B cell (primary cell): ENCODE data around the gene GCFC2. TPM values are rescaled to one million over a fixed set of nuclear protein-coding genes. Genes with fewer than 3 reads are reported as not detected.

ENCODE experiments used
- ATAC-seq: fragments of 200-7000 bp; cut with Tn5 transposase; one replicate; pipeline ENCODE4 v1.10.0; 2021; ENCODE audit warnings: low read depth, mild to moderate bottlenecking, moderate number of reproducible peaks, moderate library complexity
- CTCF ChIA-PET: fragments of 350-600 bp; sonication (Branson Sonifier 250); formaldehyde crosslinking; loops from one replicate; lab custom pipeline; 2021; ENCODE audit warnings: antibody characterized with exemption, inconsistent platforms; lab: Charles Lee
- POLR2A ChIA-PET: fragments of 350-600 bp; sonication (Branson Sonifier 250); formaldehyde crosslinking; loops from one replicate; lab custom pipeline; 2021; ENCODE audit warnings: antibody characterized with exemption; lab: Charles Lee
- DNase-seq: peaks from one replicate; pipeline ENCODE4 v3.0.0; 2013
- H2AFZ ChIP-seq: 2 replicates; pipeline ENCODE4 v1.6.1; 2012; ENCODE audit warnings: mild to moderate bottlenecking, low read depth, low read length; ENCODE audit not compliant: insufficient read depth, poor library complexity, severe bottlenecking
- H3K27ac ChIP-seq, 2 donors: 1 replicate in 1 of 2; 2 replicates in 1 of 2; pipeline ENCODE4 v1.5.1; 2012 to 2013; ENCODE audit warnings: low read length in 2 of 2, mild to moderate bottlenecking in 2 of 2, moderate library complexity in 1 of 2
- H3K27me3 ChIP-seq, 4 experiments: fragments of 200-600 bp in 1 of 4; sonication (generic) in 1 of 4; replicated peaks in 1 of 4; 1 replicate in 2 of 4; 2 replicates in 2 of 4; pipeline versions ENCODE4 v1.6.1 to v1.7.0; 2013 to 2016; ENCODE audit warnings: low read length in 3 of 4, mild to moderate bottlenecking in 2 of 4, mixed read lengths in 1 of 4, moderate library complexity in 1 of 4; ENCODE audit not compliant: insufficient read depth in 4 of 4, control insufficient read depth in 3 of 4; ENCODE audit errors: control extremely low read depth in 1 of 4
- H3K36me3 ChIP-seq, 2 experiments: replicated peaks in 1 of 2; 1 replicate in 1 of 2; 2 replicates in 1 of 2; pipeline versions ENCODE4 v1.6.1 to v1.7.1; 2013; ENCODE audit warnings: low read length in 1 of 2; ENCODE audit not compliant: insufficient read depth in 2 of 2, control insufficient read depth in 1 of 2; ENCODE audit errors: control extremely low read depth in 1 of 2, extremely low read depth in 1 of 2
- H3K4me1 ChIP-seq, 2 donors: fragments of 200-600 bp in 1 of 2; sonication (generic) in 1 of 2; 1 replicate in 1 of 2; 2 replicates in 1 of 2; pipeline versions ENCODE4 v1.5.1 to v1.6.1; 2013 to 2017; ENCODE audit warnings: low read length in 2 of 2; ENCODE audit not compliant: control insufficient read depth in 2 of 2, insufficient read depth in 2 of 2
- H3K4me2 ChIP-seq: replicated peaks from 2 replicates; pipeline ENCODE3; 2012; ENCODE audit warnings: mild to moderate bottlenecking, low read depth, low read length; ENCODE audit not compliant: poor library complexity, severe bottlenecking
- H3K4me3 ChIP-seq, 5 experiments: fragments of 200-600 bp in 1 of 5; sonication (generic) in 1 of 5; 1 replicate in 3 of 5; 2 replicates in 2 of 5; pipeline versions ENCODE4 v1.5.1 to v1.7.0; 2011 to 2016; ENCODE audit warnings: low read length in 4 of 5, mild to moderate bottlenecking in 4 of 5, low read depth in 2 of 5, control low read depth in 1 of 5, moderate library complexity in 1 of 5; ENCODE audit not compliant: insufficient read depth in 1 of 5; ENCODE audit errors: control extremely low read depth in 1 of 5, extremely low read depth in 1 of 5
- H3K79me2 ChIP-seq: fragments of 200-600 bp; sonication (generic); one replicate; pipeline ENCODE4 v1.6.0; 2016; ENCODE audit warnings: low read length; ENCODE audit not compliant: control insufficient read depth, insufficient read depth
- H3K9ac ChIP-seq: fragments of 200-600 bp; sonication (generic); 2 replicates; pipeline ENCODE4 v1.6.1; 2017; ENCODE audit warnings: mild to moderate bottlenecking, low read length, moderate library complexity
- H3K9me3 ChIP-seq, 3 donors: one replicate each; pipeline versions ENCODE4 v1.6.1 to v1.7.1; 2013; ENCODE audit warnings: low read length in 2 of 3; ENCODE audit not compliant: control insufficient read depth in 2 of 3, insufficient read depth in 1 of 3; ENCODE audit errors: control extremely low read depth in 1 of 3
- H4K20me1 ChIP-seq: 2 replicates; pipeline ENCODE4 v1.6.0; 2012; ENCODE audit warnings: mild to moderate bottlenecking, low read length; ENCODE audit not compliant: insufficient read depth, control insufficient read depth, poor library complexity, severe bottlenecking
- H3K27ac Mint-ChIP-seq: one replicate; pipeline ENCODE4 v1.8.0; 2021; ENCODE audit warnings: mixed read lengths
- H3K27me3 Mint-ChIP-seq: one replicate; pipeline ENCODE4 v1.8.0; 2021; ENCODE audit warnings: mixed read lengths
- H3K4me1 Mint-ChIP-seq: one replicate; pipeline ENCODE4 v1.8.0; 2021; ENCODE audit warnings: mixed read lengths
- H3K4me3 Mint-ChIP-seq: one replicate; pipeline ENCODE4 v1.8.0; 2021; ENCODE audit warnings: mixed read lengths
- H3K9me3 Mint-ChIP-seq: one replicate; pipeline ENCODE4 v1.8.0; 2022; ENCODE audit warnings: mixed read lengths; ENCODE audit not compliant: insufficient read depth
- EZH2 ChIP-seq: IDR thresholded peaks from 2 replicates; pipeline ENCODE4 v1.6.1; 2012; ENCODE audit warnings: borderline replicate concordance, low read depth, mild to moderate bottlenecking, moderate library complexity, low read length; ENCODE audit not compliant: insufficient read depth, poor library complexity, severe bottlenecking
- WGBS: methylation state at CpG from one replicate; pipeline ENCODE4 v1.1.5; 2013; ENCODE audit warnings: missing lambda C conversion rate; ENCODE audit not compliant: insufficient coverage; 5-methylcytosine and 5-hydroxymethylcytosine counted together
- intact Hi-C: fragments of 100-400 bp; cut with micrococcal nuclease; formaldehyde crosslinking; loops from one replicate; pipeline ENCODE4 v1.10.0; 2022
- polyA plus RNA-seq: library from polyadenylated mRNA; depleted of rRNA; stranded (reverse); fragments of >200 nt; gene quantifications from 2 replicates; pipeline ENCODE4 v1.2.3, GENCODE V29; 2012
- total RNA-seq, 2 donors: library from RNA; stranded (reverse); fragments of 120-200 nt in 1 of 2; gene quantifications; 1 replicate in 1 of 2; 2 replicates in 1 of 2; pipeline versions ENCODE4 v1.2.3 to v1.2.4, GENCODE V29; 2013 to 2022
- TF ChIP-seq, protein P1 (sequence below): fragments of 200-600 bp; IDR thresholded peaks from one replicate; pipeline ENCODE4 v1.8.0; 2022; ENCODE audit warnings: antibody characterized with exemption, mild to moderate bottlenecking

GCFC2 gene
- total and polyA plus RNA-seq, 2 donors (not counting 1 experiment from before 2014, with no cell fraction given): 11.9 to 20.4 TPM

DNA sequence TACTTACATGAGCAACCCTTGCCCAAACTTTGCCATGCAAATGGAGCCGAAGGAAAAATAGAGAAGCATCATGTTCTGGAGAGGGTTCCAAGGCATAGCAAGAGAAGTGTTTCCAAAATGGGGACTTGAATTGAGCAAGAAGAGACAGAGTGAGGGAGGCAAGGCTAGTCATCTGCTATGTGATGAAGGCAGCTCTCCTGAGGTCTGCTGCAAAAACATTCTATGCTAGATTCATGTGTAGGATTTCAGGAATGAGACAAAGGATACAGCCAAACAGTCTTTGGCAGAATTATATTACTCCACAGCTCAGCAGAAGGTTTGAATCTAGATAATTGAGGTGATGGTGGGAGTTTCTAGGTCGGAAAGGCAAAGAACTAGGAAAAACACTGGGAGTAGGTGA lies 88.2 kb downstream of the GCFC2 start:
- Histone ChIP-seq H3K36me3 (no peaks in the 10 kb centered on the region), H3K27ac (no peak overlapping the region), H3K4me1 (no peaks in the 10 kb centered on the region), H3K79me2 (no peaks in the 10 kb centered on the region), H4K20me1 (no peaks in the 10 kb centered on the region), H3K27me3 (peaks cover 0 to 15% (median 2%) of the 10 kb centered on the region in 4 experiments), H3K9me3 (peaks cover 0 to 3% (median 0%) of the 10 kb centered on the region in 3 donors), H3K4me3 (no peak overlapping the region), H3K4me2 (no peak overlapping the region), H2AFZ (no peak overlapping the region), H3K9ac (no peak overlapping the region)
- ChIA-PET CTCF (interaction anchor here (1.0 kb wide), 1 partner anchor 8 kb away, joined by 3 read pairs; no protein-coding TSS in a partner anchor), POLR2A (no interaction called here)
- no peak for DNase-seq
- H3K9me3 Mint-ChIP-seq: no peaks in the 10 kb centered on the region
- no peak overlapping the region for H3K4me3 Mint-ChIP-seq
- H3K4me1 Mint-ChIP-seq: no peaks in the 10 kb centered on the region
- TF ChIP-seq EZH2: no peak
- TF ChIP-seq, protein P1, sequence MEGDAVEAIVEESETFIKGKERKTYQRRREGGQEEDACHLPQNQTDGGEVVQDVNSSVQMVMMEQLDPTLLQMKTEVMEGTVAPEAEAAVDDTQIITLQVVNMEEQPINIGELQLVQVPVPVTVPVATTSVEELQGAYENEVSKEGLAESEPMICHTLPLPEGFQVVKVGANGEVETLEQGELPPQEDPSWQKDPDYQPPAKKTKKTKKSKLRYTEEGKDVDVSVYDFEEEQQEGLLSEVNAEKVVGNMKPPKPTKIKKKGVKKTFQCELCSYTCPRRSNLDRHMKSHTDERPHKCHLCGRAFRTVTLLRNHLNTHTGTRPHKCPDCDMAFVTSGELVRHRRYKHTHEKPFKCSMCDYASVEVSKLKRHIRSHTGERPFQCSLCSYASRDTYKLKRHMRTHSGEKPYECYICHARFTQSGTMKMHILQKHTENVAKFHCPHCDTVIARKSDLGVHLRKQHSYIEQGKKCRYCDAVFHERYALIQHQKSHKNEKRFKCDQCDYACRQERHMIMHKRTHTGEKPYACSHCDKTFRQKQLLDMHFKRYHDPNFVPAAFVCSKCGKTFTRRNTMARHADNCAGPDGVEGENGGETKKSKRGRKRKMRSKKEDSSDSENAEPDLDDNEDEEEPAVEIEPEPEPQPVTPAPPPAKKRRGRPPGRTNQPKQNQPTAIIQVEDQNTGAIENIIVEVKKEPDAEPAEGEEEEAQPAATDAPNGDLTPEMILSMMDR: no peak
- intact Hi-C loops: no loop called here
- peaks cover 37% of the 10 kb centered on the region for H3K27me3 Mint-ChIP-seq
- whole genome bisulfite sequencing: 100% methylated on average over 1 of the region's 2 CpGs
- ATAC-seq: no peak
- H3K27ac Mint-ChIP-seq: no peak overlapping the region

GRCh38 chr2:75621228-75621627 lies 89.5 kb downstream of the GCFC2 start:
- H3K27ac ChIP-seq: no peak overlapping the region
- H3K9me3 ChIP-seq: peaks cover 0 to 3% (median 0%) of the 10 kb centered on the region in 3 donors
- DNase-seq: no peak
- Mint-ChIP-seq H3K27ac (no peak overlapping the region), H3K27me3 (peaks cover 34% of the 10 kb centered on the region), H3K4me3 (no peak overlapping the region), H3K9me3 (peaks cover 4% of the 10 kb centered on the region), H3K4me1 (no peaks in the 10 kb centered on the region)
- no peak overlapping the region for H3K4me3 ChIP-seq
- H3K4me2 ChIP-seq: no peak overlapping the region
- no peaks in the 10 kb centered on the region for H3K4me1 ChIP-seq
- POLR2A ChIA-PET: no interaction called here
- no peaks in the 10 kb centered on the region for H3K79me2 ChIP-seq
- no peak for ATAC-seq
- intact Hi-C loops: no loop called here
- no peaks in the 10 kb centered on the region for H4K20me1 ChIP-seq
- WGBS: 75% methylated on average over 3 of the region's 4 CpGs
- CTCF ChIA-PET: interaction anchor here (1.1 to 2.6 kb wide), 2 partner anchors 12 to 702 kb away, joined by 3 to 13 read pairs; no protein-coding TSS in a partner anchor
- TF ChIP-seq, protein P1: no peak
- TF ChIP-seq EZH2: no peak
- no peak overlapping the region for H3K9ac ChIP-seq
- no peak overlapping the region for H2AFZ ChIP-seq
- H3K27me3 ChIP-seq: peaks cover 0 to 15% (median 0%) of the 10 kb centered on the region in 4 experiments
- H3K36me3 ChIP-seq: no peaks in the 10 kb centered on the region
